ENCODE data around the gene SPAG7.

The SPAG7 gene, protein sequence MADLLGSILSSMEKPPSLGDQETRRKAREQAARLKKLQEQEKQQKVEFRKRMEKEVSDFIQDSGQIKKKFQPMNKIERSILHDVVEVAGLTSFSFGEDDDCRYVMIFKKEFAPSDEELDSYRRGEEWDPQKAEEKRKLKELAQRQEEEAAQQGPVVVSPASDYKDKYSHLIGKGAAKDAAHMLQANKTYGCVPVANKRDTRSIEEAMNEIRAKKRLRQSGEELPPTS

DNA sequence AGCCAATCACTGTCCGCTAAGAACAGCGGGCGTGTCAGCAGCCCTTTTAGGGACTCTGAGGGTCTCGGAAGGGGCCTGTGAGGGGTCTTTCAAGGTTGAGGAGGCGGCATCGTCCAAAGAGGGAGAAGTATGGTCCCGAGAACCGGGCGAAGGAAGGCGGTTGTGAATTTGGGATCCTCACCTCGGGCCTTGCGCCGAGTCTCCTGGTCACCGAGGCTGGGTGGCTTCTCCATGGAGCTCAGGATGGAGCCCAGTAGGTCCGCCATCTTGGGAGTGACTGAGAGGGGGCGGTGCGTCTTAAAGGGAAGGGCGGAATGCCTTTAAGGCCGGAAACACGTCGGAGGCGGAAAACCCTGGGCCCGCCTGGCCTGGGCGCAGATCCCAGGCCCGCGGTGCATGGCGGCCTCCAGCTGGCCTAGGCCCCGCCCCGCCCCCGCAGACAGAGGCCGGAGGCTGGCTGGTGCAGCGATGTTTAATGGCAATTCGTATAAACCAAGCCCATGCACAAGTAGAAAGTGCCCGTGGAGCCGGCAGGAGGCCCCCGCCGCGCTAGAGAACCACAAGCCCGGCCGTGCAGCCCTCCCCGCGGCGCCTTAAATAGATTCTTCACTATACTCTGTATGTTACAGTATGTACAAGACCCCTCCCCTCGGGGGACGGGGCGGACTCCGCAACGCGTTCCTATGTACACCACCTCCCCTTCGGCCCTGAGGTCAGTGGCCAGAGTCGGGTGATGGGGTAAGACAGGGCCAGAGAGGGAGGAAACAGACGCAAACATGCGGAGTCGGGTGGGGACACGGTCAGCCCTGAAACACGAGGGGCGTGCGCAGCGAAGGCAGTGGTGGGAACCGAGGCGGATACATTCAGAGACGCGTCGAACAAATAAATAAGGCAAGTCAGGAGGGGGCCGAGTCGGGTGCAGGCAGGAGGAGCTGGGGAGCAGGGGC lies at the start of gene SPAG7:
Gene SPAG7, minus strand, starts transcription at position 279 of the 947 bp plus-strand sequence. Its CDS starts 13 bp downstream, at position 266.
- TF ChIP-seq, protein P1, sequence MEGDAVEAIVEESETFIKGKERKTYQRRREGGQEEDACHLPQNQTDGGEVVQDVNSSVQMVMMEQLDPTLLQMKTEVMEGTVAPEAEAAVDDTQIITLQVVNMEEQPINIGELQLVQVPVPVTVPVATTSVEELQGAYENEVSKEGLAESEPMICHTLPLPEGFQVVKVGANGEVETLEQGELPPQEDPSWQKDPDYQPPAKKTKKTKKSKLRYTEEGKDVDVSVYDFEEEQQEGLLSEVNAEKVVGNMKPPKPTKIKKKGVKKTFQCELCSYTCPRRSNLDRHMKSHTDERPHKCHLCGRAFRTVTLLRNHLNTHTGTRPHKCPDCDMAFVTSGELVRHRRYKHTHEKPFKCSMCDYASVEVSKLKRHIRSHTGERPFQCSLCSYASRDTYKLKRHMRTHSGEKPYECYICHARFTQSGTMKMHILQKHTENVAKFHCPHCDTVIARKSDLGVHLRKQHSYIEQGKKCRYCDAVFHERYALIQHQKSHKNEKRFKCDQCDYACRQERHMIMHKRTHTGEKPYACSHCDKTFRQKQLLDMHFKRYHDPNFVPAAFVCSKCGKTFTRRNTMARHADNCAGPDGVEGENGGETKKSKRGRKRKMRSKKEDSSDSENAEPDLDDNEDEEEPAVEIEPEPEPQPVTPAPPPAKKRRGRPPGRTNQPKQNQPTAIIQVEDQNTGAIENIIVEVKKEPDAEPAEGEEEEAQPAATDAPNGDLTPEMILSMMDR (IDR thresholded peaks at IDR 0.05; ENCODE audit: insufficient read depth, low read depth, low read length, missing control alignments) = no peak
- DNase-seq (ENCODE audit: low read depth) = peak; percentile 98
- peak within 1 kb of the TSS; percentile 84 for H3K4me3 ChIP-seq (ENCODE audit: low read length)

DNA sequence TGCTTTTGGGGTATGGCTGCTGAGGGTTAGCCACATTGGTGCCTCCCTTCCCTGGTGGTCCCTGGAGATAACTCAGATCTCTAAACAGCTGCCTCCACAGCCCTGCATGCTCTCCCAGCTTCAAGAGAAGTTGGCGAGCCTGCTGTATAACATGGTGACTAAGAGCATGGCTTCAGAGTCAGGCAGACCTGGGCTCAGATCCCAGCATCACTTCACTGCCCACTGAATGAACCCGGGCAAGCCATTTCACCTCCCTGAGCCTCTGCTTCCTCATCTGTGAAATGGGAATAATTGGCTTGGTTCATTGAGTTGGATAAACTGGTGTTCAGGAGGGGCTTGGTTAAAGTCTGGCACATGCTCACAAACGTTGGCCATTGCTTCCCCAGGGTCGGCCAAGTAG lies 46.7 kb upstream of the SPAG7 start:
- no peak for DNase-seq (ENCODE audit: low read depth)
- H3K4me3 ChIP-seq (ENCODE audit: low read length) = no peak overlapping the region
- TF ChIP-seq, protein P1 (IDR thresholded peaks at IDR 0.05; ENCODE audit: insufficient read depth, low read depth, low read length, missing control alignments) = no peak

DNA sequence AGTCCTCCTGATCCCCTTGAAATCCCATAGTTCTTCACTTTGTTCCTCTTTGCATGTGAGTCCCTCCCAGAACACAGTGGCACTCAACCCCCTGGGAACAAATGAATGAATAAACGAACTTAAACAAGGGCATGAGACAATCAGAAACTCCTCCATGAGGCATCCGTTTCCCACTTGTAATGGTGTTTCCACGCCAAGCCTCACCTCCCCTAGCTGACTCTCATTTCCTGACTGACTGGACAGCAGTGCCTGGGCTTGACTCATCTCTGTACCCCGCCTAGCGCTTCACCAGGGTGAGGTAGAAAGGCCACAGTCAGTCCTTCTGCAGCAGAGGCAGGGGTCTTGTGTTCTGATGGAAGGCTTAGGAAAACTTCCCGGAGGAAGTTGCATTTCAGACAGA lies 44.3 kb upstream of the SPAG7 start:
- DNase-seq (ENCODE audit: low read depth) = peak; percentile 63
- TF ChIP-seq, protein P1 (IDR thresholded peaks at IDR 0.05; ENCODE audit: insufficient read depth, low read depth, low read length, missing control alignments) = no peak
- no peak overlapping the region for H3K4me3 ChIP-seq (ENCODE audit: low read length)

DNA sequence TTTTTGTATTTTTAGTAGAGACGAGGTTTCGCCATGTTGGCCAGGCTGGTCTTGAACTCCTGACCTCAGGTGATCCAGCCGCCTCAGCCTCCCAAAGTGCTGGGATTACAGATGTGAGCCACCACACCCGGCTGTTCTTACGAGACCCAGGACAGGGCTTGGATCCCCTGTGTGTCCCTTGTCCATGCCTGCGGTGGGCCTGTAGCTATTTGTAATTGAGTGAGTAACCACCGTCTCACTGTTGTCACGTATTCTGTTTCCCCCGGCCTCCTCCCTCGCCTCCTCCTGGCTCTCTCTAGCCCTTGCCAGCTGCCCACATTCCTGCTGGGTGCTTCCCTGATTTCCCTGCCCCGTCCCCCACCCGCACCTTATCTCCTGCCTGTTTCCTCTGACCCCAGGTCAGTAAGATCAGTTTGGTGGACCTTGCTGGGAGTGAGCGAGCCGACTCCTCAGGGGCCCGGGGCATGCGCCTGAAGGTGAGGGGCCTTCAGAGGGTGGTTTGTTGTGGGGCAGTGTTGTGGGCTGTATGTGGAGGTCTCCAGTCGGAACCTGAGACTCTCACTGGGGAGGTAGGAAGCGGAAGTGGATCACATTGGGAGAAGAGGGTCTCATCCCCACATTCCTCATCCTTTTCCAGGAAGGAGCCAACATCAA lies 35.7 kb upstream of the SPAG7 start:
- H3K4me3 ChIP-seq (ENCODE audit: low read length) = no peak overlapping the region
- DNase-seq (ENCODE audit: low read depth) = no peak
- TF ChIP-seq, protein P1 (IDR thresholded peaks at IDR 0.05; ENCODE audit: insufficient read depth, low read depth, low read length, missing control alignments) = no peak

DNA sequence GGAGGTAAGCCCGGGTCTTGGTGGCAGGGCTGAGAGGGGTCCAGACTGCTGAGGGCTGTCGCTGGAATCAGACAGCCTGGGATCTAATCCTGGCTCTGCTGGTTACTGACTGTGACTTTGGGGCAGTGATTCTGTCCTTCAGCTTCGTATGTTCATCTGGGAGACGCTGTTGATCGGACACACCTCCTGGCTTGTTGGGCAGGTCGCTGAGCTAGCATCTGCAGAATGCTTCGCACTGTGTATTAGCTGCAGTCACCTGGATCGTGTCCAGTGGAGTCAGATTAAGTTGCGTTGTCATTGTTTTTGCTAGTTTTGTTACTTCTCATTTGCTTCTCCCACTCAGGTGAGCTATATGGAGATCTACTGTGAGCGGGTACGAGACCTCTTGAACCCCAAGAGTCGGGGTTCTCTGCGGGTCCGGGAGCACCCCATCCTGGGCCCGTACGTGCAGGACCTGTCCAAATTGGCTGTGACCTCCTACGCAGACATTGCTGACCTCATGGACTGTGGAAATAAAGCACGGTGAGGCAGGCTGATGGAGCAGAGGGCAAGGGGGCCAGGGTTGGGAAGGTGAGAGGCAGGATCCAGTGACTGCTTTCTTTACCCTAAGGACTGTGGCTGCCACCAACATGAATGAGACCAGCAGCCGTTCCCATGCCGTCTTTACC lies 34.6 kb upstream of the SPAG7 start:
- H3K4me3 ChIP-seq (ENCODE audit: low read length) = no peak overlapping the region

DNA sequence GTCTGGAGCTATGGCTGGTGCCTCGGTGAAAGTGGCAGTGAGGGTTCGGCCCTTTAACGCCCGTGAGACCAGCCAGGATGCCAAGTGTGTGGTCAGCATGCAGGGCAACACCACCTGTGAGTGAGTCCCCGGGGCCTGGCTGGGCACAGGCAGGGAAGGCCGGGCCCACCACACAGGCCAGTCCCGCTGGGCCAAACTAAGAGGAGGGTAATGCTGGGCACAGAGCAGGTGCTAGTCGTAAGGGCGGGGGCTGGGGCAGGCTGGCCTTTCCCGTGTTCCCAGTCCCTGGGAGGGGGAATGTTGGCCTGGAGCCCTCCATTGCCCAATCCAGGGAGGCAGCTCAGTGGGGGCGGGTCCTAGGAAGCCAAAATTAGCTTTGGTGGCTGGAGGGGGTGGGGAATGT lies 32.6 kb upstream of the SPAG7 start:
- no peak overlapping the region for H3K4me3 ChIP-seq (ENCODE audit: low read length)
- no peak for DNase-seq (ENCODE audit: low read depth)
- TF ChIP-seq, protein P1 (IDR thresholded peaks at IDR 0.05; ENCODE audit: insufficient read depth, low read depth, low read length, missing control alignments) = no peak

More for the DNA sequence above, 34.6 kb upstream of the SPAG7 start:
- no peak for DNase-seq (ENCODE audit: low read depth)
- TF ChIP-seq, protein P1 (IDR thresholded peaks at IDR 0.05; ENCODE audit: insufficient read depth, low read depth, low read length, missing control alignments) = no peak

Measured in epithelial cell of esophagus (primary cell).